Stimulated activated CD4-positive, alpha-beta T cell treated with anti-CD3 and anti-CD28 coated beads, Interleukin-4, amount 100 ng/mL, for 1 hour (primary cell): ENCODE data around the gene NUDT22.

Experiments
- DNase-seq: peaks from one replicate; pipeline ENCODE4 v3.0.0-alpha.2; 2020

NUDT22 gene

DNA sequence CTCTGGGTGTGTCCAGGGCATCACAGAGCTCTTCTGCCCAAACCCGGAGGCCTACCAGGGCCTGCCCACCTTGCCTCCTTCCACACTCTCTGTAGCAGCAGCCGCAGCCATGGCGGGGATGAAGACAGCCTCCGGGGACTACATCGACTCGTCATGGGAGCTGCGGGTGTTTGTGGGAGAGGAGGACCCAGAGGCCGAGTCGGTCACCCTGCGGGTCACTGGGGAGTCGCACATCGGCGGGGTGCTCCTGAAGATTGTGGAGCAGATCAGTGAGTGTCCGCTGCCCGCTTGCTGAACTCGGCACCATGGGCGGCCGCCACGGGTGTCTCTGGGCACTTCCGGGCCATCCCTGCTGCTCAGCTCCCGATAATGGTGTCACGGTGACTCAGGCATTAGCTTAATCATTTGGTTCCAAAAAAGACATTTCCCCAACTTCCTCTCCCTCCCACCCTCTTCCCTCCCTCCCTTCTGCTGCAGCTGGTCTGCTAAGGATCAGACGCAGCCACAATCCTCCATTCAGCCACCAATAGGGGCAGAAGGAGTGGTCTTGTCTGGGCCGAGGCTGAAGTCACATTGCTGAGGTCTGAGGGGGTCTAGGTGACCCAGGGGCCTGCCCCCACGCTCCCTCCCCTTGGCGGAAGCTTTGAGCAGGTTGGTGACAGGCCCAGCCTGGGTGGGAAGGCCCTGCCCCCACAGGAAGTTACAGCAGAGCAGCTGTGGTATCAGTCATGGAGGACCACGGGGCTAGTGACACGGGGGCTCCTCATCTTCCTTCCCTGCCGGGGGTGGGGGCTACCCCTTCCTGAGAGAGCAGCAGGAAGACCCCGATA, 18.6 kb upstream of the NUDT22 start:
- DNase-seq = peak; percentile 82

DNA sequence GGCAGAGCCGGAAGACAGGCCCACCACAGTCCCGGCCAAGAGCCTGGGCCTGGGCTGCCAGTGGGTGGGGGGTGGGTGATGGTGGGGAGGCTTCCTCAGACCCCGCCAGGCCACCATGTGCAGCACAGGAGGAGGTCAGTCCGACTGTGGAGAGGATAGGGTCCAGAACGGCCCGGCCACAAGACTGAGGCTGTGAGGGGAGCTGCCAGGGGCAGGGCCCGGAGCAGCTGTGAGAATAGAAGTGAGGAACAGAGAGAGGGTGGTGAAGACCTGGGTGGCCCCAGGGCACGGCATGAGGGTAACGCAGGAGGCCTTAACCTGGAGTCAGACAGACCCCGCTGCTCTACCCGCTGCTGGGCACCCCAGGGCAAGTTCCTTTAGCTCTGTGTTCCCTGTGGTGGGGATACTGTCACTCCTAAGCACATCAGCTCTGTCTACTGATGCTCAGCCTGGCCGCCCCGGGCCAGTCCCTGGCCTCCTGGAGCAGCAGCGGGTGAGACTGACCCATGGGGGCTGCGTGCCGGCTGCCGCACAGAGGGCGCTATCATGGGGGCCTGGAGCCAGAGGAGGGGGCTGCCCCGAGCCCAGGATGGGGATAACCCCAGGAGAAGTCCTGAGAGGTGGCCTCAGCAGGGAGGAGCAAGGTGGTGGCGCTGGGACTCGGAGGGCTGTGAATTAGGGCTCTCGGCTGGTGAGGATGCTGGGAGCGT, 17.8 kb upstream of the NUDT22 start:
- DNase-seq = no peak

DNA sequence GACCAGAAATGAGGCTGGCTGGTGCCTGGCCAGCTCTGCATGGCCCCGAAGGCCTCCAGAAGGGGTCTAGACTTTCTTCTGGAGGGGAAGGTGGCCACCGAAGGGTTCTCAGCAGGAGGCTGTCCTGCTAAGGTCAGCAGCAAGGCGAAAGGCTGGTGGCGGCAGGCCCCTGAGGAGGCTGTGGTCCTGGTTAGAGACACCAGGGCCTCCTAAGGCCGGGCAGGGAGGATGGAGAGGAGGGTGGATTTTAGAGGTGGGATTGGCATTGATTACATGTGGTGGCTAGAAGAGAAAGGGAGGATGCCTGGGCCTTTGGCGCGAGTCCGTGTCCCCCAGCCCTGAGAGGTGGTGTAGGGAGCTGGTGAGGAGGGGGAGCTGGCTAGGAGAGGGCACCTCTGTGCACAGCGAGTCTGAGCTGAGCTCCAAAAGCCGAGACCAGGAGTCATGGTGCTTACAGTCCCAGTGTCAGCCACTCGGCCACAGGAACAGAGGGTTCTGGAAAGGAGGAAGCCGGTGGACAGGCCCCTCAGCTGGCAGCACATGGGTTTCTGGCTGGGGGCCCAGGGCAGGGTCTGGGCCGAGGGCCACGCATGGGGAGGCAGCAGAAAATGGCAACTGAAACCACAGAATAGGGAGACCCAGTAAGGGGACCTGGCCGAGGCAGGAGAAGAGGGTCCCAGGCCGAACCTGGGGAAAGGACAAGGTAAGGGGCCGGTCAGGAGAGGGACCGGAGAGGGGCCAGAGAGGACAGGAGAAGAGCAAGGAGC, 17.1 kb upstream of the NUDT22 start:
- no peak for DNase-seq

DNA sequence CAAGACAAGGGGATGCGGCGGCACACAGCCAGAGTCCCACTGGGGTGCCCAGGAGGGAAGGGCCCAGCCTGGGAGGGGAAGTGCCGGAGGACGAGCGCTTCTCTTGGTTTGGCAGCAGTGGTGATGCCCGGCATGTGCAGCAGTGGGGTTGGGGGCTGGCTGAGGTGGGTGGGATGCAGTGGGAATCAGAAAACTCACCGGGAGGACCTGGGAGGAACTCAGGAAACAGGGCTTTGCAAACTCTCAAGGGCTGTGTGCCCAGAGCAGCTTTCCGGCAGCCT, 16.6 kb upstream of the NUDT22 start:
- no peak for DNase-seq

DNA sequence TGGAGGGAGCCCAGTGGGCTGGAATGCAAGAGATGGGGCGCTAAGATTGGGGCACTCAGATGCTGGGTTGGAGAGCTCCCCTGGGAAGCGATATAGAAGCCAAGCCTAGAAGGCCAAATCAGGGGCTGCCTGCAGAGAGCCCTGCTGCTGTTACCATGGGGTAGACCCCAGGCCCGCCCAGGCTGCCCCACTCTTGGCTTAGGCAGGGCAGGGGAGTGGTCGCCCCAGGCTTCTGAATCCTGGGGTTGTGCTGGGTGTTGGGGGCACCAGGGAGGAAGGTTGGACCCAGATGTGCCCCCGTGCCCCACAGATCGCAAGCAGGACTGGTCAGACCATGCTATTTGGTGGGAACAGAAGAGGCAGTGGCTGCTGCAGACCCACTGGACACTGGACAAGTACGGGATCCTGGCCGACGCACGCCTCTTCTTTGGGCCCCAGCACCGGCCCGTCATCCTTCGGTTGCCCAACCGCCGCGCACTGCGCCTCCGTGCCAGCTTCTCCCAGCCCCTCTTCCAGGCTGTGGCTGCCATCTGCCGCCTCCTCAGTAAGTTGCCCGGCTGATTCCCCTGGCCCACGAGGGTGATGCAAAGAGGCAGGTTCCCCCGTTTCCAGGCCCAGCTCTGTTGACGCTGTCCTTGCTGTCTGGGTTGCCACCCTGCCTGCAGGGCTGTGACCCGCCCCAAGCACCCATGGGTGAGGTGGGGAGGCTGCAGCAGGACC, 15.6 kb upstream of the NUDT22 start:
- DNase-seq = no peak

DNA sequence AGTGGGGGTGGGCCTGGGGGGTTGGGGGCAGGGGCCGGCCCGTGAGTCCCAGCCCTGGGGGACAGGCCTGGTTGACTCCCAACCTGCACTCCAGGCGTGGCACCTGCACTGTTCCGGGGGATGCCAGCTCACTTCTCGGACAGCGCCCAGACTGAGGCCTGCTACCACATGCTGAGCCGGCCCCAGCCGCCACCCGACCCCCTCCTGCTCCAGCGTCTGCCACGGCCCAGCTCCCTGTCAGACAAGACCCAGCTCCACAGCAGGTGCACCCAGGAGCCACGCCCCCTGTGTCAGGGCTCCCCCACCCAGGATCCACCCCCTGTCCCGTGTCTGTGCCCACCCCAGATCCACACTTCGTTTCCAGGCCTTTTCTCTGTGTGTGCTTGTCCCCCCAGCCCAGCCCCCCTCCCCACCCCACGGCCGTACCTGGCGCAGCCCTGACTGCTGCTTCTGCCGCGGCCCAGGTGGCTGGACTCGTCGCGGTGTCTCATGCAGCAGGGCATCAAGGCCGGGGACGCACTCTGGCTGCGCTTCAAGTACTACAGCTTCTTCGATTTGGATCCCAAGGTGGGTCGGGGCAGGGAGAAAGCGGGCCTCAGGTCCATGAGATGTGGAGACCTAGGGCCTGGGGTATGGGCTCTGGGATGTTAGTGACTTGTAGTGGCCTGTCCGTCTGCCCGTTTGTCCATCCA, 14.7 kb upstream of the NUDT22 start:
- no peak for DNase-seq

DNA sequence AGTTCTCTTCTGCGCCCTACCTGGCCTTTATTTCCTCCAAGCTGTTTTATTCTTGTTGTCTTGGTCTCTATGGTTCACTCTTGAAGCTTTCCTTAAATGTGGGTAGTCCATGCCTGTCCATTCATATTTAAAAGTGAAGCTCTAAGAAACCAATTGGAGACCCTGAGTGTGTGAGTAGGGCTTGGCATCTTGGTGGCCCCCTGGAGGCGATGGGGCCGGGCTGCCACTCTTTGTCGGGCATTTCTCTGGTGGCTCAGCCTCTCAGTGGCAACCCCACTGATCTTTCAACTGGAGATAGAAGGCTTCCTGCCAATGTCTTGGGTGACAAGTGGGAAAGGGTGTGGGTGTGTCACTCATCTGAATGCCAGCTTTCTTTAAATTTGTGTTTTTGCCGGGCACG, 9.2 kb upstream of the NUDT22 start:
- DNase-seq = no peak

DNA sequence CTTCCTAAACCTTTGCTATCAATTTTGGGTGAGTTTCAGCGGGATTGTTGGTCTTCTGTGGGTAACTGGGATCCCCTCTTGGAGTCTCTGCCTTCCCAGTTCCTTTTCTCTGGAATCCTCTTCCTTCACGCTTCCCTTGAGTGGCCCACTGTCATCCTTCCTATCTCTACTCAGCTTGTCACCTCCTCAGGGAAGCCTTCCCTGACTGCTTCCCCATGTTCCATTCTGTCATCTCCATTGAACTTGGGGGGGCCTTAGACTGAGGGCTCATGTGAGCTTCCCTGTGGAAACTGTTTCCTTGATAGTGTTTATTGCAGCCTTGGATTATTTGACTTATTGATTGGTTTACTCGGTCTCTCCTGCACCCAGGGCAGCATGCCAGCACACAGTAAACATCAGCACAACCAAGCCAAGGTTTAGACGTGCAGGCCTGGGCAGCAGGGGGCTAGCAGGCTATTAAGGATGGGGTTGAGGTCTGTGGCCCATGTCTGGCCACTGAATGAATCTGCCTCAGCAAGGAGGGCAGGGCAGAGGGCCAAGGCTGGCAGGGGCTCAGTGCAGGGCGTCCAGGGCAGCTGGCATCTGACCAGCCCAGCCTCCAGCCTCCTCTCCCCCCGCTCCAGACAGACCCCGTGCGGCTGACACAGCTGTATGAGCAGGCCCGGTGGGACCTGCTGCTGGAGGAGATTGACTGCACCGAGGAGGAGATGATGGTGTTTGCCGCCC, 7.3 kb upstream of the NUDT22 start:
- no peak for DNase-seq

DNA sequence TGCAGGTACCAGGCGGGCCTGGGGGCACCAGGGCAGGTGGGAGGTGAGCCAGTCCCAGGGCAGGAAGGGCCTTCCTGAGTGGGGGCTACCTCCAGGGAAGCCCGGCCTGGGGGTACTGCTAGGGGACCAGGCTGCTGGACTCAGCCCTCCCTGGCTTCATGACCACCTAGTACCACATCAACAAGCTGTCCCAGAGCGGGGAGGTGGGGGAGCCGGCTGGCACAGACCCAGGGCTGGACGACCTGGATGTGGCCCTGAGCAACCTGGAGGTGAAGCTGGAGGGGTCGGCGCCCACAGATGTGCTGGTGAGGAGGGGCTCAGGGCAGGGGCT, 6.8 kb upstream of the NUDT22 start:
- DNase-seq = no peak

DNA sequence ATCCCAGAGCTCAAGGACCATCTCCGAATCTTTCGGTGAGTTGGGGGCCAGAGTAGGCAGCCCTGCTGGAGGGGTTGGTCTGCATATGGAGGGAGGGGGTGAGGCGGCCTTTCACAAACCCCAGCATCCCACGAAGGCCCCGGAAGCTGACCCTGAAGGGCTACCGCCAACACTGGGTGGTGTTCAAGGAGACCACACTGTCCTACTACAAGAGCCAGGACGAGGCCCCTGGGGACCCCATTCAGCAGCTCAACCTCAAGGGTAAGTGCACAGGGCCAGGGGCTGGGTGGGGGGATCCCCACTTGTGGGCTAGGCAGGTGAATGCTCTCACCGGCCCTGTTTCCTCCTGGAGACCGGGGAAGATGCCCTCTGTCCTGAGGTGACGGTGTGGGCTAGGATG, 6.3 kb upstream of the NUDT22 start:
- no peak for DNase-seq

DNA sequence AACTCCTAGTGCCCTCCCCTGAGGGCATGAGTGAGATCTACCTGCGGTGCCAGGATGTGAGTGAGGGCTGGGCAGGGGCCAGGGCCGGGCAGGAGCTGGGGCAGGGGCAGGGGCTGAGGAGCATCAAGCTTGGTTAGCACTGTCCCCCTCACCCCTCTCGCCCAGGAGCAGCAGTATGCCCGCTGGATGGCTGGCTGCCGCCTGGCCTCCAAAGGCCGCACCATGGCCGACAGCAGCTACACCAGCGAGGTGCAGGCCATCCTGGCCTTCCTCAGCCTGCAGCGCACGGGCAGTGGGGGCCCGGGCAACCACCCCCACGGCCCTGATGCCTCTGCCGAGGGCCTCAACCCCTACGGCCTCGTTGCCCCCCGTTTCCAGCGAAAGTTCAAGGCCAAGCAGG, 5.8 kb upstream of the NUDT22 start:
- DNase-seq = no peak

DNA sequence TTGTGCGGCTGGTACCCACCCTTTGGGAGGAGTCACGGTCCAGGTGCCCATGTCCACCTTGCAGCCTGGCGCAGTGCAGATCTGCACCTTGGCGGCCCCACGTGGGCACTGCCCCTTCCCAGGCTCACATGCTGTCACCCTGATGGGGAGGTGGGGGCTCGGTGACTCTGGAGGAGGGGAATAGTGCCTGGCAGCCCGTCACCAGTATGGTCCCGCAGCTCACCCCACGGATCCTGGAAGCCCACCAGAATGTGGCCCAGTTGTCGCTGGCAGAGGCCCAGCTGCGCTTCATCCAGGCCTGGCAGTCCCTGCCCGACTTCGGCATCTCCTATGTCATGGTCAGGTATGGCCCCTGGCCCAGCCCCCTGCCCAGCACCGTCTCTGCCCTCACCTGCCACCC, 5.3 kb upstream of the NUDT22 start:
- no peak for DNase-seq

DNA sequence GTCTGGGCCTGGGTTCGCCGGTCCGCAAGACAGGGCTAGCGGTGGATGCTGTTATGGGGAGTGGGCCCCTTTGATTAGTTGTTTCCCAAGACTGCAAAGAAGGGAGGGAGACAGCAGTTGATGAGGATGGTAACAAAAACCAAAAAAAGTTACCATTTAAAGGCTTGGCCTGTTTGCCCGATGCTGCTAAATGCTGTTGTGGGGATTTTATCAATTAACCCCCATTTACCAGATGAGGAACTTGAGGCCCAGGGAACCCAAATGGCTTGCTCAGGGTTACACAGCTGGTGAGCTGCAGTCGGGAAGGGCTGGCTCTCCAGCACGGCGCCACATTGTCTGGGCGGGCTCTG, 3.4 kb upstream of the NUDT22 start:
- DNase-seq = no peak

DNA sequence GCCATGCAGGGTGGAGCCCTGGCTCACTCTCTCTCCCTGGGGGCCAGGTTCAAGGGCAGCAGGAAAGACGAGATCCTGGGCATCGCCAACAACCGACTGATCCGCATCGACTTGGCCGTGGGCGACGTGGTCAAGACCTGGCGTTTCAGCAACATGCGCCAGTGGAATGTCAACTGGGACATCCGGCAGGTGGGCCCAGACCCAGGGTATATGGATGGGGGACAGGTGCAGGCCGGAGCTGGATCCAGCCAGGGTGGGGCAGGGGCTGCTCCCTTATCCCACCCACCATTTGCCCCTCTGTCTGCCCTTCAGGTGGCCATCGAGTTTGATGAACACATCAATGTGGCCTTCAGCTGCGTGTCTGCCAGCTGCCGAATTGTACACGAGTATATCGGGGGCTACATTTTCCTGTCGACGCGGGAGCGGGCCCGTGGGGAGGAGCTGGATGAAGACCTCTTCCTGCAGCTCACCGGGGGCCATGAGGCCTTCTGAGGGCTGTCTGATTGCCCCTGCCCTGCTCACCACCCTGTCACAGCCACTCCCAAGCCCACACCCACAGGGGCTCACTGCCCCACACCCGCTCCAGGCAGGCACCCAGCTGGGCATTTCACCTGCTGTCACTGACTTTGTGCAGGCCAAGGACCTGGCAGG, 2.9 kb upstream of the NUDT22 start:
- no peak for DNase-seq

DNA sequence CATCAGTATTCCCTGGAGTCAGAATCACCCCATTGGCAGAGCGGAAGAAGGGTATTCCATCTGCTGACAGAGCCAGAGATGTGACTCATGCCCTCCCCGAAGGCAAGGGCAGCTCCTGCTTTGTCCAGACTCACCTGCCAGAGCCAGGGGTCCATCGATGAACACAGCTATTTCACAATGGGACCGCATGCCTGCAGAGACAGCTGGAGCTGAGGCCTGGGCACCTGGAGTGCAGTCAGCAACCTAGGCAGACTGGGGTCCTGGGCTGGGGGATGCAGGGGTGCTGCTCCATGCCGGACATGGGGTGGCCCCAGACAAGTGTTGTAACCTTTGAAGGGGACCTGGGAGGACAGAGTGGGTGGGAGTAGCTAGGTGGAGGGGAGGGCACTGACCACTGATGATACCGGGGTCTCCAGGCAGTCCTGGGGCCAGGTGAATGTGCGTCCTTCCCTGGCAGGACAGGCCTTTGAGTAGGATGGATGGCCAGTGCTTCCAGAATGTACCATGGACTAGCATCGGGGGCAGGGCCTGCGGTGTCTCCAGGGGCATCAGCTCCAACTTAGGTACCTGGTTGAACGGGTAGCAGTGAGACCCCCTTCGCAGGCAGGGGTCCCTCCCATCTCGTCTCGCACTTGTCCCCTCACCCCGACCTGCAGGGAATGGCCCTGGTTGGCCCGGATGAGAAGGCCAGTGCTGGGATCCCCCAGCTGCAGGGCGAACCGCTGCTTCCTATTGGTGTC, 1.8 kb upstream of the NUDT22 start:
- no peak for DNase-seq

DNA sequence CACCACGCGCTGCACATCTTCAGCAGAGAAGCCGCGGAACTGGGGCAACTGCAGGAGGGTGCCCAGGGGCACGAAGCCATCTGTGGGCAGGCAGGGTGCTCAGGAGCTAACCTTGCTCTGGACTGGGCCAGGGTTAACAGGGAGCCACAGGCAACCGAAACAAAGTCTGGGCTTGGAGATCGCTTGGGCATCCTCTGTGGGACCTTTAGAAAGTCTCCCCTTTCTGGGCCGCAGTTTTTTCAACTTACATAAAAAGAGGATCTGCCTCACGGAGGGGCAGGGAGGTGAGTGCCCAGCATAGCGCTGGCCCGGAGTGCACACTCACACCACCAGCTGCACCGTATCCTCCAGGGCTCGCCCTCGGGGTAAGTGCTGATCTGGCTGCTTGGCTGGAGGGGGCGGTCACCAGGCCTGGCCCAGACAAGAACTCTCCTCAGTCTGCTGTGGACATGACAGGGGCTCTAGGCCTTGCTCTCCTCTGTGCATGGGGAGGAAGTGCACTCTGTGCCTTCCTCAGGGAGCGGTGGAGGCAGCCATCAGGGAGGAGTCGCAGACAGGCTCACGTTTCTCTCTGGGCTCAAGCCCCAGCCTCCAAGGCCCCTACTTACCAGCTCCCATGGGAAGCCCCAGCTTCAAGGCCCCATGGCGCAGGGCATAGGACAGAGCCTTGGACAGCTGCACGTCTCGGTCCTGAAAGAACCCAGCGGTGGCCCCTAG, 1.0 kb upstream of the NUDT22 start:
- DNase-seq = no peak

DNA sequence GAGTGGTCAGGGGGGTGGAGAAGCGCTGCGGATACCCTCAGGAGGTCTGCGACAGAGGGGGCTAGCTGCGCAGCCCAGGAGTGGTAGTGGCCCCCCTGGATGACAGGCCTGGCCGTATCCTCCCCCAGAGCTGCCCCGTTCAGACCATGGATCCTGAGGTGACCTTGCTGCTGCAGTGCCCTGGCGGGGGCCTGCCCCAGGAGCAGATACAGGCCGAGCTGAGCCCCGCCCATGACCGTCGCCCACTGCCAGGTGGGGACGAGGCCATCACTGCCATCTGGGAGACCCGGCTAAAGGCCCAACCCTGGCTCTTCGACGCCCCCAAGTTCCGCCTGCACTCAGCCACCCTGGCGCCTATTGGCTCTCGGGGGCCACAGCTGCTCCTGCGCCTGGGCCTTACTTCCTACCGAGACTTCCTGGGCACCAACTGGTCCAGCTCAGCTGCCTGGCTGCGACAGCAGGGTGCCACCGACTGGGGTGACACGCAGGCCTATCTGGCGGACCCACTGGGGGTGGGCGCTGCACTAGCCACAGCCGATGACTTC, 505 bp downstream of the NUDT22 start:
- DNase-seq = peak; percentile 51

DNA sequence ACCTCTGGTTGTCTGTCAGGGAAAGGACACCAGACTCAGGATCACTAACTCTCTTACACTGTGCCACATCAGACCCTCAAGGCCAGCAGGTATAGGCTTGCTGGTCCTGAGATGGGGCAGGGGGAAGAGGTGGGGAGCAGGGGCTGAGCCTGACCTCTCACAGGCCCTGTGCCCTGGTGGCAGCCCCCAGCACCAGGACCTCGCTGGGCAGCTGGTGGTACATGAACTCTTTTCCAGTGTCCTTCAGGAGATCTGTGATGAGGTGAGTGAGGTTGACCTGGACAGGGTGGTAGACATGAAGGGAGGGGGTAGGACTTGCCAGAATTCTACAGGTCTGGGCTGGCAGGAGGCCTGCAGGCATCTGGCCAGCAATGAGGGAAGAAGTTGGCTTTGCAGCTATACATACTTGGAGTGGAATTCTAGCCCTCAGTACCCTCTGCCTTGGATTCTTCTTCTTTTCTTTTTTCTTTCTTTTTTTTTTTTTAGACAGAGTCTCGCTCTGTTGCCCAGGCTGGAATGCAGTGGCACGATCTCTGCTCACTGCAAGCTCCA, 1.4 kb downstream of the NUDT22 start:
- no peak for DNase-seq

DNA sequence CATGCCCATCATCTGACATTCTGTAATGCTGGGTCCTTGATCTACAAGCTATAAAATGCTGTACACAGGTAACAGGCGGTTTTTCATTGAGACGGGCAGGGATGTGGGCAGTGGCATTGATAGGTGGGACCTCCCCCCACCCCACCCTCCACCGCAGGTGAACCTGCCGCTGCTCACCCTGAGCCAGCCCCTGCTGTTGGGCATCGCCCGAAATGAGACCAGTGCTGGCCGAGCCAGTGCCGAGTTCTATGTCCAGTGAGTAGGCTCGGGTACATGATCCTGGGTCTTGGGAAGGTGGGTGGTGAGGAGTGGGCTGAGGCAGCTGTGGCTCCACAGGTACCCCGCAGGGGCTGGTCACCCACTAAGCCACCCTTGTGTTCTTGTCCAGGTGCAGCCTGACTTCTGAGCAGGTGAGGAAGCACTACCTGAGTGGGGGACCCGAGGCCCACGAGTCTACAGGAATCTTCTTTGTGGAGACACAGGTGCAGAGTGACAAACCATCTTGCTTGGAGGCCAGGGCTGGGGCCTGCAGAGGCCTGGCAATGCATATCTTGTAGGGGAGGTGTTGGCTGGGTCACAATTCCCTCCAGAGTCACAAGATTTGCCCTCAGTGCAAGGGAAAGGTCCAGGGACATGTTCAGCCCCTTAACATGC, 3.1 kb downstream of the NUDT22 start:
- DNase-seq = no peak
